Chondrocyte (in vitro differentiated cells): ENCODE data around the gene ATP5PB. TPM values are rescaled to one million over a fixed set of nuclear protein-coding genes. Genes with fewer than 3 reads are reported as not detected.

ENCODE experiments used
- DNase-seq: peaks from one replicate; pipeline ENCODE4 v3.0.0; 2021; ENCODE audit warnings: mixed read lengths, low spot score
- H3K27ac Mint-ChIP-seq: one replicate; pipeline ENCODE4 v1.8.0; 2021; ENCODE audit warnings: mild to moderate bottlenecking, moderate library complexity, mixed read lengths; ENCODE audit not compliant: unreplicated experiment
- H3K27me3 Mint-ChIP-seq: 2 replicates; pipeline ENCODE4 v1.8.0; 2021; ENCODE audit warnings: low read depth, mixed read lengths
- H3K36me3 Mint-ChIP-seq: 2 replicates; pipeline ENCODE4 v1.8.0; 2021; ENCODE audit warnings: low read depth, mixed read lengths
- H3K4me1 Mint-ChIP-seq: 2 replicates; pipeline ENCODE4 v1.8.0; 2021; ENCODE audit warnings: low read depth, mild to moderate bottlenecking, mixed read lengths
- H3K4me3 Mint-ChIP-seq: one replicate; pipeline ENCODE4 v1.8.0; 2021; ENCODE audit warnings: mild to moderate bottlenecking, moderate library complexity, mixed read lengths; ENCODE audit not compliant: unreplicated experiment
- H3K9me3 Mint-ChIP-seq: 2 replicates; pipeline ENCODE4 v1.8.0; 2021; ENCODE audit warnings: low read depth, mixed read lengths
- CTCF ChIP-seq: fragments of 200-600 bp; sonication (generic); IDR thresholded peaks from 2 replicates; pipeline ENCODE4 v1.5.0; 2021; ENCODE audit warnings: antibody characterized with exemption, mild to moderate bottlenecking, moderate library complexity
- total RNA-seq: library from RNA; stranded (reverse); gene quantifications from 3 replicates; pipeline ENCODE4 v1.2.1, GENCODE V29; 2021

ATP5PB gene
- total RNA-seq, 1 donor from 2014 or later, result 147 TPM

- TF ChIP-seq CTCF, result no peak
- Mint-ChIP-seq H3K27ac (no peak overlapping the region), H3K27me3 (no peaks in the 10 kb centered on the region), H3K4me1 (peaks cover 42% of the 10 kb centered on the region), H3K9me3 (no peaks in the 10 kb centered on the region), H3K36me3 (peaks cover 25% of the 10 kb centered on the region), H3K4me3 (no peak overlapping the region)
- DNase-seq, result no peak
These were observed 2.7 kb upstream of the ATP5PB start for GRCh38 chr1:111446546-111446945.

GRCh38 chr1:111446967-111447892 lies 2.0 kb upstream of the ATP5PB start:
- Mint-ChIP-seq H3K27me3 (no peaks in the 10 kb centered on the region), H3K4me3 (peak overlapping the region; percentile 100), H3K9me3 (no peaks in the 10 kb centered on the region), H3K36me3 (peaks cover 20% of the 10 kb centered on the region), H3K27ac (no peak overlapping the region), H3K4me1 (peaks cover 47% of the 10 kb centered on the region)
- DNase-seq, result no peak
- TF ChIP-seq CTCF, result no peak

- peaks cover 12% of the 10 kb centered on the region for H3K36me3 Mint-ChIP-seq
- DNase-seq, result no peak
- H3K27me3 Mint-ChIP-seq, result no peaks in the 10 kb centered on the region
- peak overlapping the region; percentile 100 for H3K4me3 Mint-ChIP-seq
- H3K9me3 Mint-ChIP-seq, result no peaks in the 10 kb centered on the region
- TF ChIP-seq CTCF, result no peak
- H3K4me1 Mint-ChIP-seq, result peaks cover 47% of the 10 kb centered on the region
- peak overlapping the region; percentile 99 for H3K27ac Mint-ChIP-seq
These were observed 764 bp upstream of the ATP5PB start for GRCh38 chr1:111448482-111448917.

- Mint-ChIP-seq H3K27ac (peak overlapping the region; percentile 99), H3K4me1 (peaks cover 47% of the 10 kb centered on the region), H3K9me3 (no peaks in the 10 kb centered on the region), H3K4me3 (peak overlapping the region; percentile 100), H3K36me3 (peaks cover 6% of the 10 kb centered on the region), H3K27me3 (no peaks in the 10 kb centered on the region)
- no peak for DNase-seq
- no peak for TF ChIP-seq CTCF
These were observed 396 bp downstream of the ATP5PB start for GRCh38 chr1:111449703-111450017.

GRCh38 chr1:111450185-111450584 lies 921 bp downstream of the ATP5PB start:
- Mint-ChIP-seq H3K27me3 (no peaks in the 10 kb centered on the region), H3K36me3 (peaks cover 9% of the 10 kb centered on the region), H3K4me1 (peaks cover 51% of the 10 kb centered on the region), H3K27ac (peak overlapping the region; percentile 99), H3K4me3 (peak overlapping the region; percentile 100), H3K9me3 (no peaks in the 10 kb centered on the region)
- no peak for TF ChIP-seq CTCF
- DNase-seq, result no peak
